ENCODE measurements around the gene CXCR6.

DNA sequence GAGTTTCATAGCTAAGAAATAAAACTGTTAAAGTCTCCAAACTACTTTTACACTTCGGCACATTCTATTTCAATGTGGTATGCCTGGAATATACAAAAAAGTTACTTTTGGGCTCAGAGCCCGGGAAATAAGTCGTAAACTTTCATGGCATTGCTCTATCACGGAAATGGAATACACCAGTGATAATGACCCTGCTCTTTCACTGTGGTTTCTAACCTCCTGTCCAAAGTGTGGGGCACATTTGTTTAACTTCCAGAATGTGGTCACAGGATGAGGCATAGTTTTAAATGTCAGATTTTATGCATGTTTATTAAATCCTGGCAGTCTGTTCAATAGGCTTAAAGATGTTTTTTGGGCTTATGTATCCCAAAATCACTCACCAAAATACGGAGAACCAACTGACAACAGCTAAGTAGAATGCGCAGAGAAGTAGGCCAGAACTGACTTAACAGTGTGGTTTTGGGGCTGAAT, 5.1 kb downstream of the CXCR6 start:
- TF ChIP-seq CTCF (IDR thresholded peaks at IDR 0.05) (no peak), POLR2AphosphoS5 (IDR thresholded peaks at IDR 0.05) (no peak), POLR2A (IDR thresholded peaks at IDR 0.05) (no peak), EP300 (IDR thresholded peaks at IDR 0.05) (no peak)
